ENCODE data around the gene ATP4A. TPM values are rescaled to one million over a fixed set of nuclear protein-coding genes. Genes with fewer than 3 reads are reported as not detected.

ATP4A gene
- total RNA-seq, 2 donors from 2014 or later = not detected

- intact Hi-C loops (cut with DNase I) = loop anchor here in 1 of 2 donors (5.0 kb wide), 1 partner anchor 159 kb away; no protein-coding TSS in a partner anchor
- DNase-seq (no peak), ATAC-seq (no peak)
These were observed 10.0 kb downstream of the ATP4A start for GRCh38 chr19:35553385-35554000.

- ATAC-seq (no peak), DNase-seq (no peak)
- intact Hi-C loops (cut with DNase I) = loop anchor here in 1 of 2 donors (5.0 kb wide), 1 partner anchor 160 kb away; no protein-coding TSS in a partner anchor
These were observed 10.7 kb downstream of the ATP4A start for GRCh38 chr19:35552534-35553384.

DNA sequence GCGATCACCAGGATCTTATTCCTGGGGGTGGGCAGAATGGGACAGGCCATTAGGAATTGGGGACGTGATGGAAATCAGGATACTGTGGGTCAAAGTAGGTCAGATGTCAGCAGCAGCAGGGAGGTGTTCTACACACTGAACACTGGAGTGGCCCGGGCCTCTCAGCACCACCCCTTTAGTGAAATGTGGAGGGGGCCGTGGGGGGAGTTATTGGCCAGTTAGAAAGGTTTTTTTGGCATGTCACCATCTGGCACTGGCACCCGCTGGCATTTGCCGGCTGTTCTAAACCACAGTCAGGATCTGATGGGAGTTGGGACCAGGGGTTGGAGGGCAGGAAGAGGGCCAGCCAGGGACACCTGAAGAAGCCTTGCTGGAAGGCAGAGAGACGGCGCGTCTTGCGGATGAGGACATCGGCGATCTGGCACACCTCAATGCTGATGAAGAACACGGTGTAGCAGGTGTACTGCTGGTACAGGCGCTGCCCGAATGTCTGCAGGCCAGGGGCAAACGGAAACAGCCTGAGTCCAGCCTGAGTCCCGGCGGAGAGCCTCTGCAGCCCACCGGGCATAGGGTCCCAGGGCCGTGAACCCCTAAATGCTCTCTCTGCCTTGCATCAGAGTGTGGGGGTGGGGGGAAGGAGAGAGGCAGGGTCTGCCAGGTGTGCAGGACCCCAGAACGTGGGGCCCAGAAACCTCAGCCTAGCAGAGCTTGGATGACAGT is 12.2 kb downstream of the ATP4A start:
- DNase-seq (no peak), ATAC-seq (no peak)
- intact Hi-C loops (cut with DNase I) = loop anchor here in 1 of 2 donors (5.0 kb wide), 1 partner anchor 161 kb away; no protein-coding TSS in a partner anchor

DNA sequence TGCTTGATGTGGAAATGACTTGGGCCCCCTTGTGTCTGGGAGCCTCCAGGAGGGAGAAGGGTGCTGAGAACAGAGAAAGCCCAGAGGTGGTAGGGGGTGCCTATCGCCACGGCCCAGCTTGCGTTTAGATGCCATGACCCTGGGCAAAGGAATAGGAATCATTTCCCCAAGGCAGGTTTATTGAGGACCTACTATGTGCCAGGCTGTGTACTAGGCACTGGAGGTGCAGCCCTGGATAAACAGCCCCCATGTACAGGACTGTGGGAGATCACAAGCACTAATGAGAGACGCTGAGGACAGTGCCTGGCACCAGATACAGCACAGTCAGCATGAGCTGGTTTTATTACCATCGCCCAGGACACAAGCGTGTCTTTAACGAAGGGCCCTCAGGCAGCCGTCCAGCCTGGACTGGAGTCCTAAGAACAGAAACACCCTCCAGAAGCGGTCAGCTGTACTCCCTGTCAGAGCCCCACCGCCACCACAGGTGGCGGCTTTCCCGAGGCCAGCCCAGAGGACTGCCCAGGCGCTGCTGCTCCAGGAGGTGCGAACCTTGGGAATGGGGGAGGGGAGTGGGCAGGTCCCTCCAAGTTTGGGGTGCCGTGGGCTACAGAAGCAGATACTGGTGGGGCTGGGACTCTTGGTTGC is 13.5 kb downstream of the ATP4A start:
- DNase-seq (no peak), ATAC-seq (no peak)
- intact Hi-C loops (cut with DNase I) = loop anchor here (5.0 kb wide), 3 partner anchors 62 to 167 kb away; partner anchors contain the start of genes HAUS5 (in 1 of the 2) and KMT2B (in 1 of the 2)

- intact Hi-C loops (cut with DNase I) = loop anchor here in 1 of 2 donors (5.0 kb wide), 2 partner anchors 63 to 168 kb away; partner anchors contain the start of genes HAUS5 and KMT2B
- DNase-seq (no peak), ATAC-seq (no peak)
These were observed 14.2 kb downstream of the ATP4A start for GRCh38 chr19:35549174-35549788.

DNA sequence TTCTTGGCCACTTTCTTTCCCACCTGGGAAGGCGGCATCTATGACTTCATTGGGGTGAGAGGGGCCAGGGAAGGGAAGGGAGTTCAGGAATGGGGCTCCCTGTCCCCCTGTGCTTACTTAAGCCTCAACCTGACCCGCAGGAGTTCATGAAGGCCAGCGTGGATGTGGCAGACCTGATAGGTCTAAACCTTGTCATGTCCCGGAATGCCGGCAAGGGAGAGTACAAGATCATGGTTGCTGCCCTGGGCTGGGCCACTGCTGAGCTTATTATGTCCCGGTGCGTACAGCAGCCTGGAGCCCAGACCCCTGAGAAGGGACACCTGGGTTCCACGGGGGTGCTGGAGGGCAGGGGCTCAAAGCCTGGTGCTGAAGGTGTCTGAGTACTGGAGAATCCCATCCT is 16.9 kb downstream of the ATP4A start:
- no peak for DNase-seq
- intact Hi-C loops (cut with DNase I) = loop anchor here in 1 of 2 donors (5.0 kb wide), 2 partner anchors 66 to 171 kb away; partner anchors contain the start of genes HAUS5 and KMT2B

DNA sequence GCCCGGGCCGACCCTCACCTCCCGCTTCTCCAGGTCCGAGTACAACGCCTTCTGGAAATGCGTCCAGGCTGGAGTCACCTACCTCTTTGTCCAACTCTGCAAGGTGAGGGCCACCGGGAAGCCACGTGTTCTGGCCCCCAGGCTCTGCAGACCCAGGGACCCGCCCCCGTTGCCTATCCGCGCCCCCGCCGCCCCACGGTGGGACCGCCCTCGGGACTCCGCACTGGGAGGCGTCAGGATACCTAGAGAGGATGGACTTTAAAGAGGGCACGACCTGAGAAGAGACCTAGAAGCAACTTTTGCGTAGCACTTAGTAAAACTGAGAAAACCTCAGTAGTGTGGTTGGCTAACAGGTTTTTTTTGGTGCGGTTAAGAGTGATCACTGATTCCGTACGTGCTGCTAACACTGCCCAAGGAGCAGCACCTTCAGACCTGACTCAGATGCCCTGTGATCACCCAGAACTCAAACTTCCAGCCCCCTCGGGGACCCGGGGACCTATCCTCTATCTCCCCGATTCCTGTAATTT is 17.5 kb downstream of the ATP4A start:
- ATAC-seq (peak; percentile 51 to 75), DNase-seq (peak; percentile 64)
- intact Hi-C loops (cut with DNase I) = loop anchor here in 1 of 2 donors (5.0 kb wide), 2 partner anchors 66 to 171 kb away; partner anchors contain the start of genes HAUS5 and KMT2B

More for the DNA sequence above, 16.9 kb downstream of the ATP4A start:
- no peak for ATAC-seq

DNA sequence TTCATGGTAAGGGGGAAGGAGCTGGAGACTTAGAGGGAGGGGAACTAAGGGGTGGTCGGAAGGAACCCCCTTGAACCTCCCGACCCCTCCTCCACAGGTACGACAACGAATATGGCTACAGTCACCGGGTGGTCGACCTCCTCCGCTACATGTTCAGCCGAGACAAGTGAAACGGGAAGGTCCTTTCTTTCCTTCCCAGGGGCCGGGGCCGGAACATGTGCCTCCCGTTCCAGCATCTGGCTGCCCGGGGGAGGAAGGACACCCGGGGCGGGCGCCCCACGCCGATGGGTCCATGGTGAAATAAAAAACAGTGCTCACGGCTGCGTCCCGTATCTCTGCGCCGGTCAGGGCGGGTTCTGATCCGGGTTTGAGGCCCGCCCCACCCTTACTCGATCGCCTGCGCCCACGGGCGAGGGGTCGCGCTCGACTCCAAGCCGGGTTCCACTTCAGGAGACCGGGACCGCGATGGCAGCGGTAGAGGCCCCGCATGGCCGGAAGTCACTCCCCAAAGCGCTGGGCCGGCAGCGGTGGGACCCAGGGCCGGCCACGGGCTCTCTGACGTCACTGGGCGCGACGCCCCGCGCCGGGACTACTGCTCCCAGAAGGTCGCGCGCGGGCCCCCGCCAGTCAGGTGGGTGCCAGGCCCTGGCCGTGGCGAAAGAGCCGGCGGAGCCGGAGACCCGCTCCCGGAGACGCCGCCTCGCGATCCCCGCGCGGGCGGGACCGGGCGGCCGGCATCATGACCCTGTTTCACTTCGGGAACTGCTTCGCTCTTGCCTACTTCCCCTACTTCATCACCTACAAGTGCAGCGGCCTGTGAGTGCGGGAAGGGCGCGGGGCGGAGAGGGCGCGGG is 18.2 kb downstream of the ATP4A start, which contains the start of gene TMEM147:
TSS of gene TMEM147 (plus strand) at position 626 of the 854 bp plus-strand sequence. CDS start at position 740, 114 bp downstream.
- DNase-seq (peak; percentile 97), ATAC-seq (peak; percentile 98 to 99)
- intact Hi-C loops (cut with DNase I) = loop anchor here in 1 of 2 donors (5.0 kb wide), 2 partner anchors 67 to 172 kb away; partner anchors contain the start of genes HAUS5 and KMT2B

DNA sequence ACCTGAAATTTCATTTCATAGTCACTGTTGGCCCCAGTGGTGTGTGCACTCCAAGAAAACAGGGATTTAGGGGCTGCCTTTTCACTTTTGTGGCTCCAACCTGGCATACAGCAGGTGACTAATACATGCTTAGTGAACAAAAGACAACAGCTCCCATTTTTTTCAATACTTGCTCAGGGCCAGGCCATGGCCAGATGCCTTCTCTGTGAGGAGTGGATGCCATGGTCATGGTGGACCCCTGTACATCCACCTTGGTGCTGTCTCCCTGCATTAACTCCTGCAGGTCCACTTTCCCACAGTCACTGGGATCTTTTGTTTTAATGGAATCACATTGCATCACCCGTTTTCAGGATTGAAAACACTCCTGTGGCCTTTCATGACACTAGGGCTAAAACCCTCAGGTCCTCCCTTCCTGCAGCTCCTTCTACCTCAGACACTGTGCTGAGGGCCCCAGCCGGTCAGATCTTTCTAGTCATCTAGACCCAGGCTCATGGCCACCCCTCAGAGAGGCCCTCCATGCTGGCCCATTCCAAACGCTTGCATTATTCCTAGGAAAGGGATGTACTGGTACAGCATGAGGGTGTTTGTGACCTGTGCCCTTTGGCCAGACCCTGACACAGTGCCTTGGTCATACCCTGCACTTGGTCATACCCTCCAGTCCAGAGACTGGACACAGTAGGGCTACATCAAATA is 19.2 kb downstream of the ATP4A start:
- DNase-seq (no peak), ATAC-seq (no peak)
- intact Hi-C loops (cut with DNase I) = no loop called here

DNA sequence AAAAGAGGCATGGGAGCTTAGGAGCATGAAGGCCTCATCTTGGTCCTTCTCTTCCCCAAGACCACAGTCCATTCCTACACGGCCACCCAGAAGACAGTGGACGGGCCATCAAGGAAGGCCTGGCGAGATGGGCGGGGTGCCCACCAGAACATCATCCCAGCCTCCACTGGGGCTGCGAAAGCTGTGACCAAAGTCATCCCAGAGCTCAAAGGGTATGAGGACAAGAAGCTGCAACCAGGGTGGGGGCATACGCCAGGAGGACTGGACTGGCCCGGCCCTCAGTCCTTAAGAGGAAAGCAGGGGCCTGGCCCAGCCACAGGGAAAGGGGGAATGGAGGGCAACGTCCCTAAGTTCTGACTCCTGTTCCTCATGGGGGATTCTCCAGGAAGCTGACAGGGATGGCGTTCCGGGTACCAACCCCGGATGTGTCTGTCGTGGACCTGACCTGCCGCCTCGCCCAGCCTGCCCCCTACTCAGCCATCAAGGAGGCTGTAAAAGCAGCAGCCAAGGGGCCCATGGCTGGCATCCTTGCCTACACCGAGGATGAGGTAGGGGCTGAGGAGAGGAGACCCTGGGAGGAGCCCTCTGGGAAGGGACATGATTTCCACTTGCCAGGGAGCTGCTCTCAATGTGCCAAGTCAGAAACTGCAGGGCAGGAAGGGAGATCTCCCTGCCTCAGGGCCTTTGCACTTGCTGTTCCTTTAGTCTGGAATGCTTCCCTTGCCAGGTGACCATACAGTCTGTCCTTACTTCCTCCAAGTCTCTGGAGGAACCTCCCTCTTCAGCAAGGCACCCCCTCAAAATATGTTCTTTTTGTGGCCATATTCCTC is 20.0 kb downstream of the ATP4A start:
- intact Hi-C loops (cut with DNase I) = no loop called here
- ATAC-seq (no peak), DNase-seq (no peak)

DNA sequence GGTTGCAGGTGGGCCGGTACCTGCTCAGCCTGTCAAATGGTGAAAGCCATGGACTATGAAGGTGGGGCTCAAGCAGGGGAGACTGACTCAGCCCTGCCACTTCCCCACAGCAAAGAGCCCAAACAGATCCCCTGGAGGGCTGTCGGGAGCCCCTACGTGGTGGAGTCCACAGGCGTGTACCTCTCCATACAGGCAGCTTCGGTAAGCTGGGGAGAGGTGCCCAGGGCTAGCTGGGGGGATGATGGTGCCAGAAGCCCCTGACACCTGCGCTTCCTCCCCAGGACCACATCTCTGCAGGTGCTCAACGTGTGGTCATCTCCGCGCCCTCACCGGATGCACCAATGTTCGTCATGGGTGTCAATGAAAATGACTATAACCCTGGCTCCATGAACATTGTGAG is 21.2 kb downstream of the ATP4A start:
- intact Hi-C loops (cut with DNase I) = no loop called here
- ATAC-seq = no peak
- DNase-seq = no peak

DNA sequence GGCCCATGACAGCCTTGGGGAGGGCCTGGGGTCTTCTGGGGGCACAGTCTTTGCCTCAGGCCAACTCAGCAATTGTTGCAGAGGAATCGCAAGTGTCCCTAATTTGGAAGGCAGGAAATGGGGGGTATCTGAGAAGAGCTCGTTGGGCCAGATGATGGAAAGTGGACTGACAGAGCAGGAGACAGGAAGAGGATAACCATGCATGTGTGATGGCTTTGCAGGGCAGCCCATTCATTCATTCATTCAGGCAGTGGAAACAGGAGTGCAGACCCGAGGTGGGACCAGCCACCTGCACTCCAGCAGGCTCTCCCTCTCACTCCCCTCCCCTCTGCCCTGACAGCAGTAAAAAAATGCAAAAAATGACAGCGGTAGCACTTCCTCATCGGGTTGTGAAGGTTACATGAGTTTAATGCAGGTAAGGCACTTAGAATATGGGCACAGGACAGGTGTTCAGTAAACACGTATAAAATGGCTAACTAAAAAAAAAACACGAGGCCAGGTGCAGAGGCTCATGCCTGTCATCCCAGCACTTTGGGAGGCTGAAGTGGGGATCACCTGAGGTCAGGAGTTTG is 23.0 kb downstream of the ATP4A start:
- intact Hi-C loops (cut with DNase I) = no loop called here
- DNase-seq = no peak
- ATAC-seq = no peak

DNA sequence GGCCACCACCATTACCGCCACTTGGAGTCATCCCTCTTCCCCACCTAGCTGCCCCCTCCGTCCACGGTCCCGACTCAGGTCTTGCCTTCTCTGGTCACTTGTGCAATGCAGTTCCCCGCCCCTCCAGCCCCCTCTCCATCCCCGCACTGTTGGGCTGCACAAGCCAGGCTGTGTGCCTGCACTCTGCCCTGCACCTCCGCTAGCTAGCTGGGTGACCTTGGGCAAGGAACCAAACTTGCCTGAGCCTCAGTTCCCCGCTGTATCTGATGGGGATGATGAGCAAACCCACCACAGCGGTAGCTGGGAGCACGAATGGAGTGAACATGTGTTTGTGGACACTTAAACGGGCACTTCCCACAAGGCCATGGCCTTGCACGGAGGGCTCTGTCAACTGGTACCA is 23.6 kb downstream of the ATP4A start:
- intact Hi-C loops (cut with DNase I) = no loop called here
- ATAC-seq = no peak
- no peak for DNase-seq

DNA sequence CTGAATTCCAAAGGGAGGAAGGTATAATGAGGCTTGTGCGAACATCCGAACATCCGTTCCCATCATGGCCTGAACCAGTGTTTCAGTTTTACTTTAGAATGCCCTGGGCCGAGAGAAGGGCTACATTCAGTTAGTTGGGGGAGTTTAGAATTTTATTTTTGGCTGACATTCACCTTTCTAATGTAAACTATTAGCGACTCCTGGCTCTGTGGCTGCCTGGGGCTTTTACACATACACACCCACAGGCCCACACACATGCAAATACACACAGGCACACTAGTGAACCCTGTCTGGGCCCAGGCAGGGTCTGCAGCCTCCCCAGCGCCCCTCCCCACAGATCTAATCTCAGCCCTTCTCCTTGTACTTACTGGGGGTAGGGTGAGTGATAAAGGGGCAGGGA is 24.1 kb downstream of the ATP4A start:
- DNase-seq = no peak
- intact Hi-C loops (cut with DNase I) = no loop called here
- ATAC-seq = no peak

DNA sequence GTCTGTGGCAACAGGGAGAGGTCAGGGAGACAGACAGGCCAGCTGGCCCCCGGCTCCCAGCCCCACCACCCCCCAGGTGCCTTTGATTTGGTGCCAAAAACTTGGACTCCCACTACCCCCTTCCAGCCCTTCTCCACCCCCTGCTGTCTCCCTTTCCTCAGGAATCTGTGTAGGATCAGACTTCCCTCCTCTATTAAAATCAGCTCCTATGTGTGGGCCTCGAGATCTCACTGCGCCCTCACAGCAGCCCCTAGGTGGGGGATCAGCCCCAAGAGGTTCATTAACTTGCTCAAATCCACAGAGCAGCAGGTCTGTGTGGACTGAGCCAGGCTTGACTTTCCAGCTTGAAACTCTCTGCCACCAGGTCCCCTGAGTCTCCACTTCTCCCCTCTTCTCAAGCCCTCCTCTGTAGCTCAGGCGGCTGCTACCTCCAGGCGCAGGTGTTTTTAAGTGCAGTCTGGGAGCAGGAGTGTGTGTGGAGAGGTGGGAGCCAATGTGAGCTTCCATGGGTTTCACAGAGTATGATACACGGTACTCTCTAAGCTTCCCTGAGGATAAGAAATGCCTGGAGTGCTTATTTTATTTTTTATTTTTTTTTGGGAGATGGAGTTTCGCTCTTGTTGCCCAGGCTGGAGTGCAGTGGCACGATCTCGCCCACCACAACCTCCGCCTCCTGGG is 28.5 kb downstream of the ATP4A start:
- intact Hi-C loops (cut with DNase I) = no loop called here
- ATAC-seq (no peak), DNase-seq (no peak)
